Measurements from ENCODE around the gene FUT2.
"Not testable (repeated sequence)": the region's sequence is repeated elsewhere in the genome, so short reads cannot be mapped to it uniquely, and the experiment has no call there.

Gene FUT2

DNA sequence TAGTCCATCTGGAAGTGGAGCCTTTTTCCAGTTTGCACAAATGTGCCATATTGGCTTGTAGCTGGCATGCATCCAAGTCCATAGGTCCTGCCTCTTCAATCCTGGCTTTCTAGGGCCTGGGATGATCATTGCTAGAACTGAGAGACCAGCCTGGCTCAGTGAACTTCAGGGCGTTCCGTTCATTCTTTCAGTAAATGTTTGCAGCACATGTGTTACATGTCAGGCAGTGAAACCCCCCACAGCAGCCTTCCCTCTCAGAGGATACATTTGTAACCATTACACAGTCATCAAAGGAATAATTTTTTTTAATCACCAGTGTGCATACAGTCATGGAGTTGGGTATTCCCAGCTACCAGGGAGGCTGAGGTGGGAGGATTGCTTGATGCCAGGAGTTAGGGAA lies 9.7 kb downstream of the FUT2 start:
- DNase-seq = no peak

DNA sequence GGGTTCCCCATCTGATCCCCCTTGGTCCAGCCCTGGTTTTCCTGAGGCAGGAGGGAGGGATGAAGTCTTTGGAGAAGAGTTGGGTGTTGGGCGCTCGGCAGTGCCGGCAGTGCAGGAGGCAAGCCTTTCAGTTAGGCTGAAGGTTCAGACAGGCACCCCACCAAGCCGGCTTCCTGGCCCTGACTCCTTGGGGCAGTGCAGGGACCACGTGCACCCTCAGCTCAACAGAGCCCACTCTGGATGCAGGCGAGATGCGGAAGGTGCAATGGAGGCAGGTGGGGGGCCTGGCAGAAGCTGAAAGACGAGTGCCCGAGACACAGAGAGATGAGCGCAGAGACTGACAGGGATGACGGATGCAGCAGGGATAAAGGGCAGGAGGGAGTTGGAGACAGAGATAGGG lies 12.7 kb downstream of the FUT2 start:
- no peak for DNase-seq

DNA sequence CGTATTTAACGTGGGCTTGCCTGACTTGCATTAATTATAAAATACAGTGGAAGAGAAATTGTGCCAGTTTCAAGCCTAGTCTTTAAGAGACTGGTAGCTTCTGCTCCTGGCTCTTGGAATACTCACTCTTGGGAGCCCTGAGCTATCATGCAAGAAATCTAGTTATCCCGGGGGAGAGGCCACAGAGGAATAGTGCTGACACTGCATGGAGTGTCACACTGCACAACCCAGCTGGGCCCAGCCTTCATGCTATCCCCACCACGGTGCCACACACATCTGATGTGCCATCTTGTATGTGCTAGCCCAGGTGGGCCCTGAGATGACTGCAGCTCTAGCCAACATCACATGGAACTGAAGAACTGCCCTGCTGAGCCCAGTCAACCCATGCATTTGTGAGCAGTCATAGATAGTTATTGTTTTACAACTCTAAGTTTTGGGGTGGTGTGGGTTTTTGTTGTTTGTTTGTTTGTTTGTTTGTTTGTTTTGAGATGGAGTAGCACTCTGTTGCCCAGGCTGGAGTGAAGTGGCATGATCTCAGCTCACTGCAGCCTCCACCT lies 15.4 kb downstream of the FUT2 start:
- no peak for DNase-seq

DNA sequence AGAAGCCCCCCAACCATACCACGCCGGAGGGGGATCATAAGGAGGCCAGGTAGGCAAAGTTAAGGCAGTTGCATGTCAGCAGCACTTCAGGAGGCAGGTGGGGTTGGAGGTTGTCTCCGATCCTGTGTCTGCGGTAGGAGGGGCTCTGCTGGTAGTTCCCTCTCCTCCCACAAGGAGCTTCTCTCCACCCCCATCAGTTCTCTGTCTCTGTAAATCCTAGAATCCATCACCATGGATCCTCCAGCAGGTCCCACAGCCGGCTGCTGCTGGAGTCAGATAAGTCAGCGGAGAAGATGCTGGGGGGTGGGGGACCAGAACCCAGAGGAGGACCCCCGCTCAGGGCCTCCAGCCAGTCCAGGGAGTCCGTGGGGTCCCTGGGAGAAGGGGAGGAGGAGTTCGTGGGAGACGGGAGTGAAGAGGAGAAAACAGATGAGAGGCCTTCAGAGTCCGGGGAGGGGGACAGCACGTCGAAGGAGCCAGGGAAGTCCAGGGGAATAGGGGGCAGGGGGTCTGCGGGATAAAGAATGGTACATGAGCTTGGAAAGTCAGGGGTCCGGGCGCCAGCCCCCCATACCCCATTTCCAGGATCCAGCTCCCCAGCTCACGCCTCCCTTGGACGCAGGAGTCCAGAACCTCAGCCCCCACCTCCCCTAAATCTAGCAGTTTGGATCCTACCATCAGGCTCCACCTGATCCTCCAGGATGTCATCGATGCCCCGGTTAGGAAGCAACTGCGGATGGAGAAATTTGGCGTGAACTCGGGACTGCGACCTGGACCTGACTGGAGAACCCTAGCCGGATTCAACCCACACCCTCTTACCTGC lies 17.5 kb downstream of the FUT2 start:
- peak; percentile 5 for DNase-seq

DNA sequence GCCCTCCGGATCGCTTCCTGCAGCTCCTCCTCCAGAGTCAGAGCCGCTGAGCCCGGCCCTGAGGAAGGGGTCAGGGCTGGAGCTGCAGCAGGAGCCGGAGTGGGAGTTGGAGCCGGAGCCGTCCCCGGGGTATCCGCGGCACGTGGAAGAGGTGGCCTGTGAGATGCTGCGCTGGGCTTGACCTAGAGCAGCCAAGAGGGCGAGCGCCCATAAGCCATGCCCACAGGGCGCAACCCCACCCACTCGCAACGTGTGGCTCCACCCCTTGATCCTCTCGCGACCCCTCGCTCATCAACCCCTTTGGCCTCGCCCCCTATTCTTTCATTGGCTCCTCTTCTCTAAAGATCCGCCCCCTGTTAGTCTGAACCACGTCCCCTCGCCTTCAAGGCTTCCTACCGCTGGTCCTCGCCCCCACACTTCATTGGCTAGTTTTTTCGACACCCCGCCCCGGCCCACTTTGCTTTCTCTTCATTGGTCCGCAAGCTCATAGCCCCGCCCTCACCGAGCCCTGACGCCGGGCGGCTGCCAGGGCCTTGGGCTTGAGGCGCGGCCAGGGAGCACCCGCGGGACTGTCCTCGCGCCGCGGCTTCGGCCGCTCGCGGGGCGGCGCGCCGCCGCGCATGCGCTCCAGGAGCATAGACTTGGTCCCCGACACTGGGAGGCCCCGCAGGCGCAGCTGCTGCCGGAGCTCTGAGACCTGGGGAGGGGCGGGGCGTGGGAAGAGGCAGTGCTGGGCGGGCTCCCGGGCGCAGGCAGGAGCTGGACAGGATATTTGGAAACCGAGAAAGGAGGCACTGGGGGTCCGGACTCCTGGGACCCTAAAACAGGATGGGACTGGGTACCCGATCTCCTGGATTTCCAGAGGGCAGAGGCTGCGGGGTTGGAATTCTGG lies 18.3 kb downstream of the FUT2 start:
- DNase-seq = peak; percentile 99

DNA sequence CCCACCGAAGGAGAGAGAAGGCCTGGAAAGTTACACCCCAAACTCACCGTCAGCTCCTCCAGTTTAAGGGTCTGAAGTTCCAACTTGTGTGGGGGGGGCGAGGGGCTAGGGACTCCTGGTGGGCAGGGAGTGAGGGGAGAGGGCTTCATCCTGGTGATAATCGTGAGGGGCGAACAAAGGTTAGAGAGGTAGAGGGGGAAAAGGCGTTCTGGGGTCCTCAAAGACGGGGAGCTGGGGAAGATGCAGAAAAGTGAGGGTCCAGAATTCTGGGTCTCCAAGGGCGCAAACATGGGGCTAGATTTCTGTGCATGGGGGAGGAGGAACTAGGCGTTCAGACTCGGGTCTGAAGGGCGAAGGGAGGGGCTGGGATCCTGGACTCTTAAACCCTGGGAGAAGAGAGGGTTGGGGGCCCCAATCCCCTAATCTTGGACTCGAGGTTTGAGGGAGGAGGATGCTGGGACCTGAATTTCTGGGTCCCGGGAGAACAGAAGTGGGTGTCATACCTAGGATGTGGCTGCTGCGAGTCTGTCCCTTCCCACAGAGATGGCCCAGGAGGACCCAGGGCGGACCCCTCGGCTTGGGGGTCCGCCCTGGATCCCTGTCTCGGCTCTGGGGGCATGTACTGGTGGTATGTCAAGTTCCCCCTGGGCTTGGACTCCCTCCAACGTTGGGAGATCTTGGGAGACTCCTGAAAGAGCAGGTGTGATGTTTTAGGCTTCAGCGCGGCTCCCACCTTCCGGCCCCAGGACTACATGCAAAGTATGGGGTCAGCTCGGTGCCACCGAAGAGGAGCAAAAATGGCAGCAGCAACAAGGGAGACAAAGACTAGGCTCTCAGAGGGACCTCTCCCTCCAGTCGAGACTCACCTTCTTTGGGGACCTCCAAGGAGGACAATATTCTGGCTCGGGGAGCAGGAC lies 19.2 kb downstream of the FUT2 start:
- no peak for DNase-seq

DNA sequence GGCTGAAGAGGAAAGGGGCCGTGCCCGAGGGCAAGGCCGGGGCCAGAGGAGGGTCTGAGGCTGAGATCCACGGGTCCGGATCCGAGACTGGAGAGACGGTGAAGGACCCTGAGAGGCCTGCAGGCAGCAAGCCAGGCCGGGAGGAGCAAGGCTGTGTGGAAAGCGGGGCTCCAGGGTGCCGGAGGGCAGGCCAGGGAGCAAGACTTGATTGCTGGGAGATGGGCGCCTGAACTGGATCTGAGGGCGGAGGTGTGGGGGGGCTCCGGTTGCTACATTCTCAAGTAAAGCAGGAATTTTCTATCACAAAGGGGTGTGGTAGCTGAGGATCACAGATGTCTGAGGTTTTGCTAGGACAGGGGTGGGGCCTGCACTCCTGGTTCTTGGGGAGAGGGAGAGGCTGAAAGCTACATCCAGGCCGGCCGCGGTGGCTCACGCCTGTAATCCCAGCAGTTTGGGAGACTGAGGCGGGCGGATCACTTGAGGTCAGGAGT lies 20.0 kb downstream of the FUT2 start:
- no peak for DNase-seq

DNA sequence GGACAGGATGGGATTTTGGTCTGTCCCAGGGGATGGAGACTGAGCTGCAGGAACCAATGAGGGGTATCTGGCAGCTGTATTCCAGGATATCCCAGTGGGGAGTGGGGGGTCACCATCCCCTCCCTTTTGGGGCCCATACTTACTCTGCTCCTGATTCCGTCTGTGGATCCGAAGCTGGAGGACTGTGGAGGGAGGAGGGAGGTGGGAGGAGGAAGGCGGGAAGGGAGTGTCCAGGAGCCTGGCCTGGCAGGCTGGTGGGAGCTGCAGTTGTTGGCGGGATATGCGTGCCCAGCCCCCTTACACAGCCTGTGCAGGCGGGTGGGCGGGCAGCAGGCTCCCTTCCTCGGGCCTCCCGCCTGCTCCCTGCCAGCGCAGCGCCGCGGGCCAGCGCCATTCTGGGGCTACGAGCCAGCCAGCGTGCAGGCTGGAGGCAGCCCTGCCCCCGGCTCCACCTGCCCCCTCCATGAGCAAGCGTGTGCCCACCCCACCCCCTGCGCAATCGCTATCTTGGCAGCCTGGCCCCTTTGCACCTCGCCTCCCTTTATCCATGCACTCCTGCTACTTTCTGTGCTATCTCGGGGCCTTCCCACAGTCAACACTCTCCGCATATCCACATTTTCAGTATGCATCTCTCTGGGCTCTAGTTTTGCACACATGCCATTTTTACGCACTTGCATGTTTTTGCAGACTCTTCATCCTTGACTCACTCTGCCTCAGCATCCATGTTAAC lies 21.0 kb downstream of the FUT2 start:
- no peak for DNase-seq

DNA sequence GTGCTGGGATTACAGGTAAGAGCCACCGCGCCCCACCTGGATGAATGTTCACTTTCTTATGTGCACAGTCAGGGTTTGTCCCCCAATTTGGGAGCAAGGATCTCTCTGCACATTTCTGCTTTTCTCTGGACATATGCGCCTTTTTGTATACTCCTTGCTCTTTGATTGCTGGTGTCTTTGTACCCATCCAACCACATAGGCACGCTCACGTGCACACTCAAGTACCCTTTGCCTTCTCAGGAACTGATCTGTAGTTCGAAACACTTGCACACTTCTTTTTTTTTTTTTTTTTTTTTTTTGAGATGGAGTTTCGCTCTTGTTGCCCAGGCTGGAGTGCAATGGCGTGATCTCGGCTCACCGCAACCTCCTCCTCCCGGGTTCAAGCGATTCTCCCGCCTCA lies 22.3 kb downstream of the FUT2 start:
- DNase-seq = not testable (repeated sequence)

DNA sequence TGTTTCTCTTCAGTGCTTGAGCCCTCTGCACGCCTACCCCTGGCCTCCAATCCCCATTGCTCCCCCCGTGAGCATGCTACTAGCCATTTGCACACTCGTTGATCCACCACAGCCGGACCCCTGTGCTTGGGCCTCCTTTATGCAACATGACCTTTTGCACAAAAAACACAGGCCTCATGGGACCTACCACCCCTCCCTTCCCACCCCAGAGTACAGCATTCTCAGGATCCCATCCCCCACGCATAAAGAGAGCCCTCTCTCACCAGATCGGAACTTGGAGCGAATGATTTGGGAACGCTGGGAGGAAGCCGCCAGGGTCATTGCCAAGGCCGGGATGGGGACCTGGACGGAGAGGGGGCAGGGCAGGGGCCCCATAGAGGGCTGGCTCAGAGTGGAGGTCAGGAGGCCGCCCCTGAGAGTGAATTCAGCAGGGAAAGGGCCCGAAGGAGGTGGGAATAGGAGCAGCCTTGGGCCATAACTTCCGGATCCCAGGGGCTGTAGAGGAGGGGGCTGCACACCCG lies 23.0 kb downstream of the FUT2 start:
- no peak for DNase-seq

DNA sequence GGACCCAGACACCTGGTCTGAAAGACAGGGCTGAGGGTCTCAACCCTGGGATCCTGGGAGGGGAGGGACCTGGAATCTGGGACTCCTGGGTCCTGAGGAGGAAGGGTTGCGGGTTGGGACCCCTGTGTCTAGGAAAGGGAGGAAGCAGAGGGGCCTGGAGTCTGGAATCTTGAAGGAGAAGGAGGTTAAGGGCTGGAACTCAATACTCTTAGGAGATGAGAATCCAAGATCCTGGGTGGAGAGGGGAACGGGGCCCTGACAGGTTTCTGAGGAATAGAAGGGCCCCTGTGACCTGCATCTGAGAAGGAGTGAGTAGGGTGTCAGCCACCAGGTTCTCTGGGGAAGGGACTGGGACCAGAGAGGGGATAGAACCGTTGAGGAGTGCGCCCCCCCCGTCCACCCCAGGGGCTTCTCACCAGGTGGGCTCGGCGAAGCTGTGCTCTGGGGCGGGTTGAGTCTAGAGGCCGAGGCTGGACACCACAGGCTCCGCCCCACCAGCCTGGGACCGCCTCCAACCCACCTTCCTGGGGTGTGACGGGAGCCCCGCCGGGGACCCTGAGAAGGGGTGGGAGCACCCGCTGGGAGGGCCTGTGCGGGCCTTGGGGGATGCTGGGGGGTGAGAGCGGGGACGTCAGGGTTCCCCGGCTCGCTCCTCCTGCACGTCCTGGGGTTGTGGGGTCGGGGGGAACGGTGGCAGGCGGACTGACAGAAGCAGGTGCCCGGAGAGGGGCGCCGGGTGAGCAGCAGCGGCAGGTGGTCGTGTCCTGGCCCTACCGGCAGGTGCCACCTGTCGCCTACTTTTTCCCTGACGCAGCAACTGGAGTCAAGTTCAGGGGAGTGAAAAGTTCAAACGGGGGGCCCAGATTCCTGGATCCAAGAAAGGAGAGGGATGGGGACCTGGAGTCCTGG lies 23.7 kb downstream of the FUT2 start, which contains the start of gene MAMSTR:
Gene MAMSTR (minus strand): TSS at position 463 of the 909 bp plus-strand sequence. CDS start 694 bp downstream, outside the sequence.
- DNase-seq = no peak

DNA sequence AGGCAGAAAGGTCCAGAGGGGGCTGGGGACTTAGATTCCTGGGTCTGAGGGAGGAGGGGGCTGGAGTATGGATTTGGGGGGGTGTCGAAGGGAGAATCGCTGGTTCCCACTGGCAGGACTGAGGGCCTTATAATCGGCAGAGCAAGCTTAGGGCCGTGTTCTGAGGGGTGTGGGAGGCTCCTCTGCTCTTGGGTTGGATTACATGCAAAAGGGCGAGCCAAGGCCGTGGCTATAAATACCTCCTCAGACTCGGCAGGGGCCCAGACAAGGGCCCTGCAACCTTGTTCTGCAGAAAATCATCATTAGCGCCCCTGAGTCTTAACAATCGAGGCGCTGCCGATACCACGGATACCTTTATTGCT lies 24.5 kb downstream of the FUT2 start:
- DNase-seq = no peak

DNA sequence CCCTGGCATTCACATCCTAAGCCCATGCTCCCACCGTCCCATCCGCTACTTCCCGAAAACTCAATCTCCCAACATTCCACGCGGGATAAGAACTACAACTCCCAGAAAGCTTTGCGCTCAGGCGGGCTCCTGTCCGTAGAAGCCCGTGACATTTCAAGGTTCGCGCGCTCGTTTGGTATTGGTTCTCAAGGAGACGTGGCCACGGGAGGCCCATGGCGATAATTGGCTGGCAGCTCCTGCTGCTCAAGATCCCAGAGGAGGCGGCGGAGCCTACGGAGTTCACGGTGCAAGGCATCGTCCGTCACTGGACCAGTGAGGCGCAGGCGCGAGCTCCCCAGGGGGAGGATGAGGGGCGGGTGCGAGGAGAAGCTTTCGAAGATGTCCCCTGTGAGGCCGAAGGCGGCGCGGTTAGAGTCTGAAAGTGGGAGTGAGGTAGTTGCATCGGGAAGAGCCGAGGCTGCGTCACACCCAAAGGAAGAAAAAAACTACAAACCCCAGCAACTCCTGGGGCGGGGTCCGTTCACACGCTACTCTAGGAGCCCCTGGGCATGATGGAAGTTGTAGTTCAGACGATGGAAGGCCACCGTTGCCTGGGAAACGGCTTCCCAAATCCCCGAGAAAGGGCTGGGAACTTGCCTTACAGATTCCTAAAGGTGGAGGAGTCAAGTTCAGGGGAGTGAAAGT lies 25.0 kb downstream of the FUT2 start:
- DNase-seq = peak; percentile 97

DNA sequence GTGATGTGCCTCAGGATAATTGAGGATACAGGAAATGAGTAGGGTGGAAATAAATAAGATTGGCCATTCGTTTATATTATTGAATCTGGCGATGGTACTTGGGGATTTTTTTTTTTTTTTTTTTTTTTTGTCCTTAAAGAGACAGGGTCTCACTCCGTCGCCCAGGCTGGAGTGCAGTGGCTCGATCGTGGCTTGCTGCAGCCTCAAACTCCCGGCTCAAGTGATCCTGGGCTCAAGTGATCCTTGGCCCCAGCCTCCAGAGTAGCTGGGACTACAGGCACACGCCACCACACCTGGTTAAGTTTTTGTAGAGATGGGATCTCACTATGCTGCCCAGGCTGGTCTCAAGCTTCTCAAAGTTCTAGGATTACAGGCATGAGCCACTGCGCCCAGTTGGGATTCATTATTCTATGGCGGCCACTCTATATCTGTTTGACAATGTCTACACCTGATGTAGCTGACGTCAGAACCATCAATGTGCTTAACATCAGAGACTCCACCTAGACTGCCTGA lies 26.5 kb downstream of the FUT2 start:
- DNase-seq = no peak

DNA sequence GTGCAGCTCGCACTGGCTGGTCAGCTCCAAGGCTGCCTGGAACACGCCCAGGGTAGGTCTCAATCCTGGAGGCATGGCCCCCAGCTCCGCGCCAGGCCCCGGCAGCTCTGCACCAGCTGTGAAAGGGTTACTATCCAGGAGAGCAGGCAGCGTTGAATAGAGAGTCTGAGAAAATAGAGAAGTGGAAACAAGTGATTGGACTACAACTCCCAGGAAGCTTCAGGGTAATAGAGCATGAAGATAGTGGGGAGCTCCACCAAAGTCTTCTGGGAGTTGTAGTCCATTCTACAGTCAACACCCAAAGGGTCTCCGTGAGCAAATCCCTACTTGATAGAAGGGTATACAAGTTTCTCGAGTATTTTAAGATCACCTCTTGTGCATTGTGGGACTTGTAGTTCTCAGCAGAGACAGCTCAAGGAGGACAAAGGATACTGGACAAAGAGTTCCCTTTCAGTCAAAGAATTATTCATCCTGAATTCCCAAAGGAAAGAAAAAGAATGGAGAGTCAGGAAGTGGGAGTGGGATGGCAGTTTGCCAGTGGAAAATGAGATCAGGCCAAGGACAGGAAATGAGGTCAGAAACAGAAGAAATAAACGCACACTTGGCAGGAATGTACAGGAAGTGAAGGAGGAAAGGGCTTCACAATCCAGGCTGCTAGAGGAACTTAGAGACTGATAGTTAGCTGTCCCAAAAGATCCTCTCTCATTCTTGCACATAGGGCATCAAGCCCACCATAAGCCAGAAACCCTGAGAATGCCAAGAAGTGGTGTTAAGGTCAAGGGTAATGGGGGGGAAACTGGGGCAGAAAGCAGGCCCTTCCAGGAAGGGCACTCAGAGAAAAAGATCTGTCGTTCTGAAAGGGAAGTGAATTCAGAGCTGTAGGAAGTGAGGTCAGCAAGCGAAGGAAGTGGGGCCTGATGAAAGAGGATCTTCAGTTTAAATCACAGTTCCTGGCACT lies 29.3 kb downstream of the FUT2 start:
- peak; percentile 68 for DNase-seq

DNA sequence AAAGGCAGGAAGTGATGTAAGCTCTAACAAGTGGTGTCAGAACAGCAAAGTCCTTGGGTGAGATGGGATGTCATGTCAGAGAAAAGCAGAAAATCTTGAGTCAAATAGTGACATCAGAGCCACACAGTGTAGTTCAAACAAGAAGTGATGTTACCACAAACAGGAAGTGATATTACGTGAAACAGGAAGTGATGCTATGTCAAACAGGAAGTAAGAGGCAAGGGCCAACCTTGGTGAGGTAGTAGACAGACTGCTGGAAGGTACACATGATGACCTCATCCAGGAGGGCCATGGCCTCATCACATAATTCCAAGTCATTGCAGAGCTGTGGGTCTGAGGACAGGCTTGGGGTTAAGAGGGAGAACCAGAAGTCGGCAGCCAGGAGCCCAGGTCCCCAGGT lies 30.8 kb downstream of the FUT2 start:
- DNase-seq = peak; percentile 73

DNA sequence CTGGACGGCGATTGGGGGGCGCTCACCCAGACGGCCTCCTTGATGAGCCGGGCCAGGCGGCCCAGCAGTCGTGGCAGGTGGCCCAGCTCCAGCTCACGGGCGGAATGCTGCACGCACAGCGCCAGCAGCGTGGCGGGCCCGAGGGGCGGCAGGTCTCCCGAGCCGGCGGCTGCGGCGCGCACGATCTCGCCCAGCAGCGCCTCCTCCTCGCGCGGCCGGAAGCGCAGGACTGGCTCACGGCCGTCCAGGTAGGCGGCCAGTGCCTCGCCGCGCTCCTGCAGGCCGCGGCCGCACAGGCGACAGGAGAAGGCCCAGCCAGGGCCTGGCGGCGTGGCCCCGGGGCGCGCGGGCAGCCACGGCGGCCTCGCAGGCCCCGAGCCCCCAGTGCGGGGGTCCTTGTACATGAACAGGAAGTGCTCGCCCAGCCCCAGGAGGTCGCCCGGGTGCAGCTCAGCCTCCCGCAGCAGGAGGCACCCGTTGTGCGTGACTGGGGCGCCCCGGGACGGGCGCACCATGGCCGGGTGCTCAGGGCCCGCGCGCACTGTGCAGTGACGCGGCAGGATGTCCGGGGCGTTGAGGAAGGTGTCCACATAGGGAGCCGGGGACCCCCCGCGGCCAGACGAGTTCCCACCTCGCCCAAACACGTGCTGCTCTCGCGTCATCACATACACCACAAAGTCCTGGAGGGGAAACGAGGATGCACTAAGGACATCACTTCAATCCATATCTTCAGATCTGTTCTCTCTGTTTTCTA lies 33.3 kb downstream of the FUT2 start:
- DNase-seq = no peak
